Lower lobe of right lung (tissue), 2 donors: ENCODE data around the gene STX5. TPM values are rescaled to one million over a fixed set of nuclear protein-coding genes. Genes with fewer than 3 reads are reported as not detected.
"Not testable (repeated sequence)": the region's sequence is repeated elsewhere in the genome, so short reads cannot be mapped to it uniquely, and the experiment has no call there.

ENCODE experiments used
- ATAC-seq, 2 donors: fragments of 200-7000 bp; cut with Tn5 transposase; one replicate each; pipeline ENCODE4 v1.9.1; 2020 to 2022; ENCODE audit warnings: mild to moderate bottlenecking in 2 of 2, moderate library complexity in 2 of 2
- DNase-seq: peaks from one replicate; pipeline ENCODE4 v3.0.0-alpha.2; 2020
- H3K27ac ChIP-seq: fragments of 200-600 bp; one replicate; pipeline ENCODE4 v1.8.0; 2022
- H3K27me3 ChIP-seq: fragments of 200-600 bp; one replicate; pipeline ENCODE4 v1.8.0; 2022; ENCODE audit warnings: low read depth
- H3K36me3 ChIP-seq: fragments of 200-600 bp; one replicate; pipeline ENCODE4 v1.8.0; 2022; ENCODE audit warnings: mild to moderate bottlenecking
- H3K4me1 ChIP-seq: fragments of 200-600 bp; one replicate; pipeline ENCODE4 v1.8.0; 2022
- H3K4me3 ChIP-seq: fragments of 200-600 bp; one replicate; pipeline ENCODE4 v1.8.0; 2022; ENCODE audit warnings: mild to moderate bottlenecking
- H3K9me3 ChIP-seq: fragments of 200-600 bp; one replicate; pipeline ENCODE4 v1.8.0; 2022
- CTCF ChIP-seq: fragments of 200-600 bp; IDR thresholded peaks from one replicate; pipeline ENCODE4 v1.8.0; 2022; ENCODE audit warnings: antibody characterized with exemption, mild to moderate bottlenecking
- intact Hi-C: fragments of 100-400 bp; cut with DNase I; formaldehyde crosslinking; loops from one replicate; pipeline ENCODE4 v1.11.0; 2022
- total RNA-seq: library from RNA; stranded (reverse); fragmentation: NEBNext Ultra II Directional; extraction: Animal tissue kit (Norgen Biotek cat#: 25700); gene quantifications from one replicate; pipeline ENCODE4 v1.2.1, GENCODE V29; 2021
- donor health status: DM: no; HTN: yes; CAD: no; lungs with severe emphysema.

STX5 gene
- total RNA-seq, 1 donor from 2014 or later: 42.0 TPM

GRCh38 chr11:62777389-62777788 lies 54.5 kb downstream of the STX5 start:
- no peak for TF ChIP-seq CTCF
- intact Hi-C loops: no loop called here
- no peak overlapping the region for H3K27ac ChIP-seq
- H3K4me3 ChIP-seq: no peak overlapping the region
- H3K4me1 ChIP-seq: no peaks in the 10 kb centered on the region
- peaks cover 55% of the 10 kb centered on the region for H3K36me3 ChIP-seq
- no peaks in the 10 kb centered on the region for H3K27me3 ChIP-seq
- DNase-seq (no peak), ATAC-seq (no peak)
- H3K9me3 ChIP-seq: no peaks in the 10 kb centered on the region

- intact Hi-C loops: no loop called here
- Histone ChIP-seq H3K4me3 (no peak overlapping the region), H3K27ac (no peak overlapping the region), H3K4me1 (peaks cover 9% of the 10 kb centered on the region), H3K36me3 (peaks cover 43% of the 10 kb centered on the region), H3K27me3 (no peaks in the 10 kb centered on the region), H3K9me3 (no peaks in the 10 kb centered on the region)
- no peak for TF ChIP-seq CTCF
- ATAC-seq: no peak
- no peak for DNase-seq
Observed at GRCh38 chr11:62775646-62776045, 56.2 kb downstream of the STX5 start.

GRCh38 chr11:62774407-62774806 lies 57.4 kb downstream of the STX5 start:
- no peak for TF ChIP-seq CTCF
- no peak overlapping the region for H3K4me3 ChIP-seq
- H3K27me3 ChIP-seq: no peaks in the 10 kb centered on the region
- H3K4me1 ChIP-seq: peaks cover 18% of the 10 kb centered on the region
- ATAC-seq: no peak
- intact Hi-C loops: no loop called here
- no peak overlapping the region for H3K27ac ChIP-seq
- DNase-seq: no peak
- peaks cover 35% of the 10 kb centered on the region for H3K36me3 ChIP-seq
- no peaks in the 10 kb centered on the region for H3K9me3 ChIP-seq

- H3K27ac ChIP-seq: peak within 1 kb of the TSS; percentile 93
- H3K27me3 ChIP-seq: no peaks in the 10 kb centered on the region
- TF ChIP-seq CTCF: no peak
- H3K4me3 ChIP-seq: peak within 1 kb of the TSS; percentile 80
- H3K9me3 ChIP-seq: no peaks in the 10 kb centered on the region
- peaks cover 30% of the 10 kb centered on the region for H3K36me3 ChIP-seq
- ATAC-seq (peak; percentile 98 to 99), DNase-seq (peak; percentile 99)
- intact Hi-C loops: no loop called here
- H3K4me1 ChIP-seq: peaks cover 18% of the 10 kb centered on the region
Observed at GRCh38 chr11:62771144-62772021, 60.5 kb downstream of the STX5 start, which contains the start of gene TAF6L. TAF6L (plus strand) TSS chr11:62771396; CDS start chr11:62775784, 4,388 bp downstream.

- DNase-seq (no peak), ATAC-seq (peak; percentile 8 to 16)
- Histone ChIP-seq H3K9me3 (no peaks in the 10 kb centered on the region), H3K27me3 (no peaks in the 10 kb centered on the region), H3K4me3 (peak overlapping the region; percentile 80), H3K27ac (peak overlapping the region; percentile 93), H3K4me1 (peaks cover 18% of the 10 kb centered on the region), H3K36me3 (peaks cover 30% of the 10 kb centered on the region)
- intact Hi-C loops: no loop called here
- TF ChIP-seq CTCF: no peak
Observed at GRCh38 chr11:62770778-62771143, 61.1 kb downstream of the STX5 start.

- H3K4me1 ChIP-seq: peaks cover 12% of the 10 kb centered on the region
- H3K27me3 ChIP-seq, ATAC-seq, H3K9me3 ChIP-seq, intact Hi-C loops: not testable (repeated sequence)
- H3K36me3 ChIP-seq: peaks cover 14% of the 10 kb centered on the region
- peak; percentile 50 for DNase-seq
- peak overlapping the region; percentile 85 for H3K27ac ChIP-seq
- H3K4me3 ChIP-seq: peak overlapping the region; percentile 79
Observed at GRCh38 chr11:62760867-62761227, 71.0 kb downstream of the STX5 start.
